OCI-LY7 (cell line): ENCODE data around the gene HEG1. TPM values are rescaled to one million over a fixed set of nuclear protein-coding genes. Genes with fewer than 3 reads are reported as not detected.

Experiments used
- BruUV-seq: library from RNA; stranded (reverse); fragments of 400-500 nt; replicated peaks from 2 replicates; lab custom pipeline; 2021; lab: Mats Ljungman, UMichigan
- CTCF ChIA-PET: fragments of 300-600 bp; sonication (Branson Sonifier 250); formaldehyde crosslinking; loops from one replicate; lab custom pipeline; 2022; ENCODE audit warnings: antibody characterized with exemption; ENCODE audit not compliant: unreplicated experiment; lab: Charles Lee
- POLR2A ChIA-PET: fragments of 300-600 bp; sonication (Branson Sonifier 250); formaldehyde crosslinking; loops from one replicate; lab custom pipeline; 2022; ENCODE audit warnings: antibody characterized with exemption; lab: Charles Lee
- DNase-seq: peaks from one replicate; pipeline ENCODE4 v3.0.0-alpha.2; 2015; ENCODE audit warnings: low spot score
- H2AFZ ChIP-seq: fragments of 200-600 bp; sonication (generic), shearing (Covaris generic); 2 replicates; pipeline ENCODE4 v1.6.1; 2014; ENCODE audit warnings: mild to moderate bottlenecking, antibody characterized with exemption, low read length, moderate library complexity
- H3K27ac ChIP-seq: fragments of 200-600 bp; sonication (generic); 2 replicates; pipeline ENCODE4 v1.5.1; 2014; ENCODE audit warnings: mixed run types, low read depth, mild to moderate bottlenecking, moderate library complexity, low read length, inconsistent platforms; ENCODE audit not compliant: poor library complexity, severe bottlenecking
- H3K36me3 ChIP-seq: fragments of 200-600 bp; sonication (generic); 2 replicates; pipeline ENCODE4 v1.6.1; 2014; ENCODE audit warnings: mild to moderate bottlenecking, antibody characterized with exemption, low read length, moderate library complexity, mixed read lengths; ENCODE audit not compliant: insufficient read depth
- H3K4me1 ChIP-seq: fragments of 200-600 bp; sonication (generic); 2 replicates; pipeline ENCODE4 v1.5.1; 2014; ENCODE audit warnings: mild to moderate bottlenecking, low read length; ENCODE audit not compliant: insufficient read depth, poor library complexity, severe bottlenecking
- H3K4me2 ChIP-seq: fragments of 200-600 bp; sonication (generic); 2 replicates; pipeline ENCODE4 v1.6.1; 2014; ENCODE audit warnings: mild to moderate bottlenecking, low read length
- H3K4me3 ChIP-seq: fragments of 200-600 bp; sonication (generic); 2 replicates; pipeline ENCODE4 v1.5.1; 2014; ENCODE audit warnings: mild to moderate bottlenecking, low read depth, low read length; ENCODE audit not compliant: poor library complexity, severe bottlenecking
- H3K79me2 ChIP-seq: fragments of 200-600 bp; sonication (generic); 2 replicates; pipeline ENCODE4 v1.6.1; 2016; ENCODE audit warnings: low read depth, mild to moderate bottlenecking, low read length, moderate library complexity, mixed read lengths; ENCODE audit not compliant: insufficient read depth
- H3K9me2 ChIP-seq: fragments of 200-600 bp; sonication (generic); 2 replicates; pipeline ENCODE4 v1.6.1; 2016; ENCODE audit warnings: mild to moderate bottlenecking, low read length, mixed read lengths; ENCODE audit not compliant: insufficient read depth
- H3K9me3 ChIP-seq: fragments of 200-600 bp; sonication (generic); 2 replicates; pipeline ENCODE4 v1.6.1; 2014; ENCODE audit warnings: mild to moderate bottlenecking, mixed run types, low read length, mixed read lengths
- H4K20me1 ChIP-seq: fragments of 200-600 bp; sonication (generic); 2 replicates; pipeline ENCODE4 v1.6.1; 2014; ENCODE audit warnings: mild to moderate bottlenecking, antibody characterized with exemption, low read length, moderate library complexity, mixed read lengths; ENCODE audit not compliant: insufficient read depth
- CTCF ChIP-seq: fragments of 200-600 bp; sonication (generic); conservative IDR thresholded peaks from 2 replicates; pipeline ENCODE4 v1.5.1; 2014; ENCODE audit warnings: mild to moderate bottlenecking, antibody characterized with exemption, low read length, moderate library complexity, mixed read lengths
- EZH2phosphoT487 ChIP-seq: fragments of 200-600 bp; sonication (generic); IDR thresholded peaks from 2 replicates; pipeline ENCODE4 v1.6.1; 2018; ENCODE audit warnings: low read depth, borderline replicate concordance, mild to moderate bottlenecking, mixed run types, antibody characterized with exemption, low read length, moderate library complexity, mixed read lengths
- intact Hi-C: fragments of 100-400 bp; cut with micrococcal nuclease; formaldehyde crosslinking; loops from one replicate; pipeline ENCODE4 v1.10.0; 2022; ENCODE audit not compliant: unreplicated experiment
- total RNA-seq, 2 experiments: library from RNA; depleted of rRNA in 1 of 2; stranded (reverse); fragments of >200 nt in 1 of 2; shearing (Covaris generic) in 1 of 2; gene quantifications; 2 replicates each; pipeline ENCODE4 v1.2.3, GENCODE V29; 2014 to 2022

The HEG1 gene
- total RNA-seq, 2 experiments from 2014 or later: 2.4 to 6.0 TPM

GRCh38 chr3:125079675-125080045 lies 23.9 kb upstream of the HEG1 start:
- Histone ChIP-seq H3K9me2 (no peaks in the 10 kb centered on the region), H3K79me2 (no peaks in the 10 kb centered on the region), H3K36me3 (no peaks in the 10 kb centered on the region), H3K9me3 (no peaks in the 10 kb centered on the region), H2AFZ (no peak overlapping the region), H3K27ac (no peak overlapping the region), H4K20me1 (no peaks in the 10 kb centered on the region), H3K4me3 (no peak overlapping the region), H3K4me1 (peaks cover 10% of the 10 kb centered on the region), H3K4me2 (no peak overlapping the region)
- POLR2A ChIA-PET: no interaction called here
- CTCF ChIA-PET: no interaction called here
- no peak for DNase-seq
- TF ChIP-seq CTCF (no peak), EZH2phosphoT487 (no peak)
- BruUV-seq: no TSS peak
- intact Hi-C loops: no loop called here

GRCh38 chr3:125078951-125079674 lies 23.3 kb upstream of the HEG1 start:
- no peaks in the 10 kb centered on the region for H3K9me2 ChIP-seq
- H2AFZ ChIP-seq: no peak overlapping the region
- ChIA-PET CTCF (no interaction called here), POLR2A (interaction anchor here (0.6 kb wide), 1 partner anchor 379 kb away, joined by 3 read pairs; no protein-coding TSS in a partner anchor)
- H3K4me1 ChIP-seq: peaks cover 10% of the 10 kb centered on the region
- H3K27ac ChIP-seq: no peak overlapping the region
- H3K36me3 ChIP-seq: no peaks in the 10 kb centered on the region
- no peaks in the 10 kb centered on the region for H3K9me3 ChIP-seq
- H3K4me3 ChIP-seq: no peak overlapping the region
- intact Hi-C loops: no loop called here
- H3K79me2 ChIP-seq: no peaks in the 10 kb centered on the region
- TF ChIP-seq CTCF (no peak), EZH2phosphoT487 (no peak)
- BruUV-seq: no TSS peak
- H3K4me2 ChIP-seq: no peak overlapping the region
- no peak for DNase-seq
- H4K20me1 ChIP-seq: no peaks in the 10 kb centered on the region

GRCh38 chr3:125077864-125078263 lies 22.1 kb upstream of the HEG1 start:
- POLR2A ChIA-PET: no interaction called here
- no peaks in the 10 kb centered on the region for H3K79me2 ChIP-seq
- no peaks in the 10 kb centered on the region for H3K9me2 ChIP-seq
- no peak for TF ChIP-seq EZH2phosphoT487
- no peak for TF ChIP-seq CTCF
- intact Hi-C loops: no loop called here
- no peaks in the 10 kb centered on the region for H3K36me3 ChIP-seq
- H3K4me1 ChIP-seq: peaks cover 10% of the 10 kb centered on the region
- no TSS peak for BruUV-seq
- peak; percentile 44 for DNase-seq
- H4K20me1 ChIP-seq: no peaks in the 10 kb centered on the region
- no peak overlapping the region for H3K4me3 ChIP-seq
- CTCF ChIA-PET: no interaction called here
- H3K9me3 ChIP-seq: no peaks in the 10 kb centered on the region
- peak overlapping the region; percentile 7; the same call in 1 of the 2 replicates for H3K4me2 ChIP-seq
- no peak overlapping the region for H3K27ac ChIP-seq
- H2AFZ ChIP-seq: 0 out of 2 replicates have a peak overlapping the region, but pooled peaks have one; percentile 1
